ENCODE data around the gene NDUFA8. TPM values are rescaled to one million over a fixed set of nuclear protein-coding genes. Genes with fewer than 3 reads are reported as not detected.

The NDUFA8 gene
- total RNA-seq, 4 donors from 2014 or later = 39.0 to 84.0 (median 71.9) TPM

DNA sequence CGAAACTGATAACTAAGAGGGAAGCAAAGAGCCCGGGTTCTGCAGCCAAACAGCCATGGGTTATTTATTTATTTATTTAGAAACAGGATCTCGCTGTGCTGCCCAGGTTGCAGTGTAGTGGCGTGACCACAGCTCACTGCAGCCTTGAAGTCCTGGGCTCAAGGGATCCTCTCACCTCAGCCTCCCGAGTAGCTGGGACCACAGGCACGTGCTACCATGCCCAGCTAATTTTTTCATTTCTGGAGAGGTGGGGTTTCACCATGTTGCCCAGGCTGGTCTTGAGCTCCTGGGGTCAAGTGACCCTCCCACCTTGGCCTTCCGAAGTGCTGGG lies 24.1 kb downstream of the NDUFA8 start:
- WGBS, 2 donors (ENCODE audit: low coverage in 1 of 2) = 82 to 92% methylated on average over 3 to 5 of the region's 7 CpGs
- TF ChIP-seq CTCF (IDR thresholded peaks at IDR 0.05) (no peak), POLR2AphosphoS5 (IDR thresholded peaks at IDR 0.05) (no peak), POLR2A (IDR thresholded peaks at IDR 0.05) (no peak), EP300 (IDR thresholded peaks at IDR 0.05) (no peak)
- Histone ChIP-seq H3K4me3 (no peak overlapping the region), H3K36me3 (no peaks in the 10 kb centered on the region), H3K4me1 (peaks cover 0 to 15% (median 11%) of the 10 kb centered on the region in 3 donors), H3K27me3 (no peaks in the 10 kb centered on the region), H3K9me3 (no peaks in the 10 kb centered on the region), H3K27ac (no peak overlapping the region)
- ATAC-seq = no peak

DNA sequence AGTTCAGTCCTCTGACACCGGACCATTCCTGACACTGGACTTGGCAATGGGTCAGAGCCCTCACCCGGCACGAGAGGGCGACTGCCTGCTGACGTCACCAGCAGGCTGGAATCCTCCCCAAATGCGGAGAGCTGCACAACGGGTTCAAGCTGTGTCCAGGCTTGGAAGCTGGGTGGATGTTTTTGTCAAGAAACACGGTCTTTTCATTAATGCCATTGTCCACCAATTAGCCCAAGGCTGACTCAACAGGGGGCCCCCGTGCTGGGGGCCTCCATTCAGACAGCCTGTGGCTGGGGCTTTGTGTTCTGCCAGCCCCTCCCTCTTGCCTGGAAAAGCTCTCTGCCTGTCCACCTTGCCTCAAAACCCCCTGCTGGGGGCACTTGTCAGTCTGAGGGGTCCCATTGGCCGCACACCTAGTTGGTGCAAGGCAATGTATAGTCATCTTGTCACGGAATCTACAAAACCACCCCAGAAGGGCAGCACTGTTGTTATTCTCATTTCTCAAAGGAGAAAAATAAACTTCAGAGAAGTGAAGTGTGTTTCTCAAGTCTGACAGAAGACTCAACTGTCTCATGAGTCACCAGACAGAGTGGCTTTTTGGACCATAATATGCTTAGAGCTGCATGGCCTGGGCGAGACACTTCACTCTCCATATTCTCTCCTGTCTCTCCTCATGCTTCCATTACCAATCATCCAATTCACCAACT lies 24.6 kb downstream of the NDUFA8 start:
- H3K27ac ChIP-seq = peak overlapping the region in 1 of 4 donors; percentile 0
- H3K36me3 ChIP-seq = no peaks in the 10 kb centered on the region
- TF ChIP-seq POLR2A (IDR thresholded peaks at IDR 0.05) = no peak
- TF ChIP-seq CTCF (IDR thresholded peaks at IDR 0.05) = no peak
- no peak for TF ChIP-seq EP300 (IDR thresholded peaks at IDR 0.05)
- no peak for TF ChIP-seq POLR2AphosphoS5 (IDR thresholded peaks at IDR 0.05)
- H3K4me1 ChIP-seq = peaks cover 0 to 15% (median 11%) of the 10 kb centered on the region in 3 donors
- ATAC-seq = no peak
- H3K9me3 ChIP-seq = no peaks in the 10 kb centered on the region
- H3K27me3 ChIP-seq = no peaks in the 10 kb centered on the region
- no peak overlapping the region for H3K4me3 ChIP-seq
- 57 to 74% methylated on average over 2 to 4 of the region's 12 CpGs for WGBS, 2 donors (ENCODE audit: low coverage in 1 of 2)

DNA sequence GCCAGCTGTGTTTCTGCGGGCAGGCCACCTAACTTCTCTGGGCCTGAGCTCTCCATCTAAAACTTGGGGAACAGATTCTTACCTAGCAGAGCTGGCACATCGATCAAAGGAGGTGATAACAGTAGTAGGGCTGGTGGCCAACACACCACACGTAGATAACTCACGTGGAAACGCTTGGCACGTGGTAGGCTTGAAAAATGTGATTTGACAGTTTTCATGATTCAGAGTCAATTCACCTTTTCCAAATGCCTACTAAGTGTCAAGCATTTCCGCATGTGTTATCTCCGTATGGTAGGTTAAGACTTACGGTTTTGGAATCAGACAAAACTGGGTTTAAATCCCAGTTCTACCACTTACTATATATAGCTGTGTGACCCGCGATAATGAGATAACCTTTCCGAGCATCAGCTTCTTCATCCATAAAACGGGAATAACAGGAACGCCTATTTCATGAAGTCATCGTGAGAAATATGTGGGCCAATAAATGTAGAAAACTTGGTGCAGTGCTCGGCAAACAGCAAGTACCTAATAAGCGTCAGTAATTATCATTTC lies 25.5 kb downstream of the NDUFA8 start:
- peak overlapping the region in 2 of 4 donors; percentile 17 to 25 for H3K27ac ChIP-seq
- TF ChIP-seq POLR2AphosphoS5 (IDR thresholded peaks at IDR 0.05) (no peak), EP300 (IDR thresholded peaks at IDR 0.05) (no peak), CTCF (IDR thresholded peaks at IDR 0.05) (no peak), POLR2A (IDR thresholded peaks at IDR 0.05) (no peak)
- no peak overlapping the region for H3K4me3 ChIP-seq
- H3K9me3 ChIP-seq = no peaks in the 10 kb centered on the region
- peaks cover 0 to 15% (median 11%) of the 10 kb centered on the region in 3 donors for H3K4me1 ChIP-seq
- ATAC-seq = no peak
- H3K27me3 ChIP-seq = no peaks in the 10 kb centered on the region
- H3K36me3 ChIP-seq = no peaks in the 10 kb centered on the region
- 70 to 92% methylated on average over 12 to 16 of the region's 17 CpGs for WGBS, 2 donors (ENCODE audit: low coverage in 1 of 2)

GRCh38 chr9:122133263-122133983 lies 26.2 kb downstream of the NDUFA8 start:
- Histone ChIP-seq H3K27ac (peak overlapping the region in 2 of 4 donors; percentile 17 to 25), H3K4me1 (peaks cover 0 to 15% (median 11%) of the 10 kb centered on the region in 3 donors), H3K36me3 (no peaks in the 10 kb centered on the region), H3K9me3 (no peaks in the 10 kb centered on the region), H3K27me3 (no peaks in the 10 kb centered on the region), H3K4me3 (no peak overlapping the region)
- 67 to 73% methylated on average over 1 to 6 of the region's 12 CpGs for WGBS, 2 donors (ENCODE audit: low coverage in 1 of 2)
- peak; percentile 46 for ATAC-seq
- TF ChIP-seq POLR2AphosphoS5 (IDR thresholded peaks at IDR 0.05) = no peak
- no peak for TF ChIP-seq EP300 (IDR thresholded peaks at IDR 0.05)
- TF ChIP-seq CTCF (IDR thresholded peaks at IDR 0.05) = no peak
- no peak for TF ChIP-seq POLR2A (IDR thresholded peaks at IDR 0.05)
